ENCODE results near the gene RAD23B.

The RAD23B gene

DNA sequence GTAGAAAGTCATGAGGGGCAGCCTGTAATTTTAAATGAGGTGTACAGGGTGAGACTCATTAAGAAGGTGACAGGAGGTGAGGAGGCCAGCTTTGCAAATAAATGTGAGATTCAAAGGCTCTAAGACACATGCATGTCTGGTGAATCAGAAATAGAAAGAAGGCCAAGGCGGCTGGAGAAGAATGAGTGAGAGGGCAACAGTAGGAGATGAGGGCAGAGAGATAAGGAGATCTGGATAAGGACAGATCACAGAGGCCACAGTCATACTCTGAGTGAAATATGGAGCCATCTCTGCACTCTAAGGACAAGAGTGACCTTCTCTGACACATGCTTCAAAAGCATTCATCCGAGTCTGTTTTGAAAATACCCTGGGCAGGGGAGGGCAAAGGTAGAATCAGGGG is 90.7 kb downstream of the RAD23B start:
- no peak overlapping the region for H3K27ac ChIP-seq (ENCODE audit: low read length)
- H3K9me3 ChIP-seq (ENCODE audit: insufficient read depth, low read length), result no peaks in the 10 kb centered on the region
- no peaks in the 10 kb centered on the region for H3K36me3 ChIP-seq (replicated peaks; ENCODE audit: low read depth, low read length)
- no peaks in the 10 kb centered on the region for H4K20me1 ChIP-seq (ENCODE audit: insufficient read depth, low read length)
- no peak overlapping the region for H3K4me3 ChIP-seq (ENCODE audit: low read length)
- no peak overlapping the region for H2AFZ ChIP-seq (ENCODE audit: low read depth, low read length)
- H3K9ac ChIP-seq (ENCODE audit: low read length), result no peak overlapping the region
- H3K4me2 ChIP-seq (ENCODE audit: low read length), result no peak overlapping the region
- no peaks in the 10 kb centered on the region for H3K4me1 ChIP-seq (ENCODE audit: low read length)
- H3K27me3 ChIP-seq (ENCODE audit: low read depth, low read length), result peaks cover 12% of the 10 kb centered on the region; the same call in 1 of the 2 replicates
- no peaks in the 10 kb centered on the region for H3K79me2 ChIP-seq (ENCODE audit: low read length)
- no peak for TF ChIP-seq EZH2phosphoT487 (IDR thresholded peaks at IDR 0.05; ENCODE audit: low read depth)
- TF ChIP-seq, protein P1, sequence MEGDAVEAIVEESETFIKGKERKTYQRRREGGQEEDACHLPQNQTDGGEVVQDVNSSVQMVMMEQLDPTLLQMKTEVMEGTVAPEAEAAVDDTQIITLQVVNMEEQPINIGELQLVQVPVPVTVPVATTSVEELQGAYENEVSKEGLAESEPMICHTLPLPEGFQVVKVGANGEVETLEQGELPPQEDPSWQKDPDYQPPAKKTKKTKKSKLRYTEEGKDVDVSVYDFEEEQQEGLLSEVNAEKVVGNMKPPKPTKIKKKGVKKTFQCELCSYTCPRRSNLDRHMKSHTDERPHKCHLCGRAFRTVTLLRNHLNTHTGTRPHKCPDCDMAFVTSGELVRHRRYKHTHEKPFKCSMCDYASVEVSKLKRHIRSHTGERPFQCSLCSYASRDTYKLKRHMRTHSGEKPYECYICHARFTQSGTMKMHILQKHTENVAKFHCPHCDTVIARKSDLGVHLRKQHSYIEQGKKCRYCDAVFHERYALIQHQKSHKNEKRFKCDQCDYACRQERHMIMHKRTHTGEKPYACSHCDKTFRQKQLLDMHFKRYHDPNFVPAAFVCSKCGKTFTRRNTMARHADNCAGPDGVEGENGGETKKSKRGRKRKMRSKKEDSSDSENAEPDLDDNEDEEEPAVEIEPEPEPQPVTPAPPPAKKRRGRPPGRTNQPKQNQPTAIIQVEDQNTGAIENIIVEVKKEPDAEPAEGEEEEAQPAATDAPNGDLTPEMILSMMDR (IDR thresholded peaks at IDR 0.05; ENCODE audit: low read depth, low read length), result no peak

DNA sequence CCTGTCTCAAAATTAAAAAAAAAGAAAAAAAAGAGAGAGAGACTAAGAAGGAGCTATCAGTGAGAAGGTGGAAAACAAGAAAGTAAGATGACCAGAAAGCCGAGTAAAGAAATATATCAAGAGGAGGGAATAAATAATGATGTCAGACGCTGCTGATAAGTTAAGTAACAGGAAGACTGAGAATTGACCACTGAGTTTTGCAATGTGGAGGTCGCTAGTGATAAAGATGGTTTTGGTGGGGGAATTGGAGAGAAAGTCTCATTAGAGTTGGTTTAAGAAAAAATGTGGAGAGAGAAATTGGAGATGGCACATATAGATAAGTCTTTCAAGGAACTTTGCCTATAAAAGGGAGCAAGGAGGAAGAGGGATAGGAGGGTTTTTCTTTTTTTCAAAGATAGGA is 91.9 kb downstream of the RAD23B start:
- TF ChIP-seq, protein P1 (IDR thresholded peaks at IDR 0.05; ENCODE audit: low read depth, low read length), result no peak
- no peak for TF ChIP-seq EZH2phosphoT487 (IDR thresholded peaks at IDR 0.05; ENCODE audit: low read depth)

GRCh38 chr9:107375651-107376369 is 92.7 kb downstream of the RAD23B start:
- H3K9me3 ChIP-seq (ENCODE audit: insufficient read depth, low read length), result no peaks in the 10 kb centered on the region
- H3K79me2 ChIP-seq (ENCODE audit: low read length), result no peaks in the 10 kb centered on the region
- H3K9ac ChIP-seq (ENCODE audit: low read length), result no peak overlapping the region
- H4K20me1 ChIP-seq (ENCODE audit: insufficient read depth, low read length), result no peaks in the 10 kb centered on the region
- no peak overlapping the region for H3K27ac ChIP-seq (ENCODE audit: low read length)
- peaks cover 12% of the 10 kb centered on the region; the same call in 1 of the 2 replicates for H3K27me3 ChIP-seq (ENCODE audit: low read depth, low read length)
- TF ChIP-seq, protein P1 (IDR thresholded peaks at IDR 0.05; ENCODE audit: low read depth, low read length), result no peak
- TF ChIP-seq EZH2phosphoT487 (IDR thresholded peaks at IDR 0.05; ENCODE audit: low read depth), result no peak
- no peaks in the 10 kb centered on the region for H3K36me3 ChIP-seq (replicated peaks; ENCODE audit: low read depth, low read length)
- no peak overlapping the region for H3K4me3 ChIP-seq (ENCODE audit: low read length)
- no peak overlapping the region for H3K4me2 ChIP-seq (ENCODE audit: low read length)
- no peak overlapping the region for H2AFZ ChIP-seq (ENCODE audit: low read depth, low read length)
- no peaks in the 10 kb centered on the region for H3K4me1 ChIP-seq (ENCODE audit: low read length)

More for the DNA sequence above, 91.9 kb downstream of the RAD23B start:
- Histone ChIP-seq H3K27ac (ENCODE audit: low read length) (no peak overlapping the region), H4K20me1 (ENCODE audit: insufficient read depth, low read length) (no peaks in the 10 kb centered on the region), H3K79me2 (ENCODE audit: low read length) (no peaks in the 10 kb centered on the region), H3K4me1 (ENCODE audit: low read length) (no peaks in the 10 kb centered on the region), H3K4me3 (ENCODE audit: low read length) (no peak overlapping the region), H3K9me3 (ENCODE audit: insufficient read depth, low read length) (no peaks in the 10 kb centered on the region), H3K27me3 (ENCODE audit: low read depth, low read length) (peaks cover 12% of the 10 kb centered on the region; the same call in 1 of the 2 replicates), H2AFZ (ENCODE audit: low read depth, low read length) (no peak overlapping the region), H3K4me2 (ENCODE audit: low read length) (no peak overlapping the region), H3K9ac (ENCODE audit: low read length) (no peak overlapping the region), H3K36me3 (replicated peaks; ENCODE audit: low read depth, low read length) (no peaks in the 10 kb centered on the region)

DNA sequence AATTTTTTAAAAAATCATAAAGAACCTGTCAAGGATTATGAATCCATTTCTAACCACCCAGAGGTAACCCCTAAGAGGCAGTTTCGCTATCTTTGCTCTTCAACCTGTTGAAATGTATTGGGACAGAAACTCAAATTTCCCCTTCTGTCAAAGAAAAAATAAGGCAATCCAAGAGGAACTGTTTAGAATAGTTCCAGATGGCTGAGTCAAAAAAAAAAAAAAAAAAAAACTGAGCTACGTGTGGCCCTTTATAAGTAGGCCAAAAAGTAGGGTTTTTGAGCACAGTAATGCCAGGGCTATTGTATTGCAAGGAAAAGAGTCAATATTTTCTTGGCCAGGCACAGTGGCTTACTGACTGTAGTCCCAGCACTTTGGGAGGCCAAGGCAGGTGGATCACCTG is 94.9 kb downstream of the RAD23B start:
- Histone ChIP-seq H3K4me3 (ENCODE audit: low read length) (no peak overlapping the region), H3K9ac (ENCODE audit: low read length) (no peak overlapping the region), H3K27ac (ENCODE audit: low read length) (no peak overlapping the region), H2AFZ (ENCODE audit: low read depth, low read length) (no peak overlapping the region), H4K20me1 (ENCODE audit: insufficient read depth, low read length) (no peaks in the 10 kb centered on the region), H3K9me3 (ENCODE audit: insufficient read depth, low read length) (no peaks in the 10 kb centered on the region), H3K27me3 (ENCODE audit: low read depth, low read length) (peaks cover 12% of the 10 kb centered on the region; the same call in 1 of the 2 replicates), H3K4me1 (ENCODE audit: low read length) (no peaks in the 10 kb centered on the region), H3K79me2 (ENCODE audit: low read length) (no peaks in the 10 kb centered on the region), H3K36me3 (replicated peaks; ENCODE audit: low read depth, low read length) (no peaks in the 10 kb centered on the region), H3K4me2 (ENCODE audit: low read length) (no peak overlapping the region)
- no peak for TF ChIP-seq EZH2phosphoT487 (IDR thresholded peaks at IDR 0.05; ENCODE audit: low read depth)
- TF ChIP-seq, protein P1 (IDR thresholded peaks at IDR 0.05; ENCODE audit: low read depth, low read length), result no peak
